GM18502 (cell line): ENCODE data around the gene ZCCHC12.
"Not testable (repeated sequence)": the region's sequence is repeated elsewhere in the genome, so short reads cannot be mapped to it uniquely, and the experiment has no call there.

Experiments used
- ATAC-seq: cut with Tn5 transposase; IDR thresholded peaks from one replicate; pipeline ENCODE4 v1.9.1; 2021; ENCODE audit warnings: mild to moderate bottlenecking; ENCODE audit not compliant: unreplicated experiment, poor library complexity

The ZCCHC12 gene

GRCh38 chrX:118823263-118824172, at the start of gene ZCCHC12:
ZCCHC12 (plus strand) TSS chrX:118823824; CDS start chrX:118825245, 1,421 bp downstream.
- peak; percentile 60 for ATAC-seq

- no peak for ATAC-seq
These were observed 44.0 kb upstream of the ZCCHC12 start for GRCh38 chrX:118779581-118779980.

- no peak for ATAC-seq
These were observed 43.1 kb upstream of the ZCCHC12 start for GRCh38 chrX:118780509-118780908.

GRCh38 chrX:118780911-118781310, 42.7 kb upstream of the ZCCHC12 start:
- no peak for ATAC-seq

- no peak for ATAC-seq
These were observed 27.9 kb upstream of the ZCCHC12 start for GRCh38 chrX:118795528-118796280.

GRCh38 chrX:118802857-118803256, 20.8 kb upstream of the ZCCHC12 start:
- ATAC-seq = no peak

GRCh38 chrX:118807151-118808017, 16.2 kb upstream of the ZCCHC12 start:
- ATAC-seq = peak; percentile 66

GRCh38 chrX:118817257-118817656, 6.4 kb upstream of the ZCCHC12 start:
- not testable (repeated sequence) for ATAC-seq

GRCh38 chrX:118824173-118824730, 628 bp downstream of the ZCCHC12 start:
- ATAC-seq = no peak

GRCh38 chrX:118825227-118825626, 1.6 kb downstream of the ZCCHC12 start:
- no peak for ATAC-seq

GRCh38 chrX:118839334-118839958, 15.8 kb downstream of the ZCCHC12 start:
- ATAC-seq = peak; percentile 82

GRCh38 chrX:118847676-118848075, 24.1 kb downstream of the ZCCHC12 start:
- no peak for ATAC-seq

- no peak for ATAC-seq
These were observed 30.0 kb downstream of the ZCCHC12 start for GRCh38 chrX:118853596-118853995.

GRCh38 chrX:118855681-118856310, 32.2 kb downstream of the ZCCHC12 start:
- no peak for ATAC-seq

GRCh38 chrX:118857006-118857405, 33.4 kb downstream of the ZCCHC12 start:
- no peak for ATAC-seq

- no peak for ATAC-seq
These were observed 37.7 kb downstream of the ZCCHC12 start for GRCh38 chrX:118861338-118861737.

GRCh38 chrX:118862091-118862490, 38.5 kb downstream of the ZCCHC12 start:
- ATAC-seq = no peak

- ATAC-seq = no peak
These were observed 39.4 kb downstream of the ZCCHC12 start for GRCh38 chrX:118862979-118863378.

GRCh38 chrX:118864063-118864635, 40.5 kb downstream of the ZCCHC12 start:
- no peak for ATAC-seq
